ENCODE data around the gene FTSJ1. TPM values are rescaled to one million over a fixed set of nuclear protein-coding genes. Genes with fewer than 3 reads are reported as not detected.

Gene FTSJ1
- total and polyA plus RNA-seq, 2 experiments from 2014 or later = 42.8 to 76.3 TPM

- TF ChIP-seq, protein P1, sequence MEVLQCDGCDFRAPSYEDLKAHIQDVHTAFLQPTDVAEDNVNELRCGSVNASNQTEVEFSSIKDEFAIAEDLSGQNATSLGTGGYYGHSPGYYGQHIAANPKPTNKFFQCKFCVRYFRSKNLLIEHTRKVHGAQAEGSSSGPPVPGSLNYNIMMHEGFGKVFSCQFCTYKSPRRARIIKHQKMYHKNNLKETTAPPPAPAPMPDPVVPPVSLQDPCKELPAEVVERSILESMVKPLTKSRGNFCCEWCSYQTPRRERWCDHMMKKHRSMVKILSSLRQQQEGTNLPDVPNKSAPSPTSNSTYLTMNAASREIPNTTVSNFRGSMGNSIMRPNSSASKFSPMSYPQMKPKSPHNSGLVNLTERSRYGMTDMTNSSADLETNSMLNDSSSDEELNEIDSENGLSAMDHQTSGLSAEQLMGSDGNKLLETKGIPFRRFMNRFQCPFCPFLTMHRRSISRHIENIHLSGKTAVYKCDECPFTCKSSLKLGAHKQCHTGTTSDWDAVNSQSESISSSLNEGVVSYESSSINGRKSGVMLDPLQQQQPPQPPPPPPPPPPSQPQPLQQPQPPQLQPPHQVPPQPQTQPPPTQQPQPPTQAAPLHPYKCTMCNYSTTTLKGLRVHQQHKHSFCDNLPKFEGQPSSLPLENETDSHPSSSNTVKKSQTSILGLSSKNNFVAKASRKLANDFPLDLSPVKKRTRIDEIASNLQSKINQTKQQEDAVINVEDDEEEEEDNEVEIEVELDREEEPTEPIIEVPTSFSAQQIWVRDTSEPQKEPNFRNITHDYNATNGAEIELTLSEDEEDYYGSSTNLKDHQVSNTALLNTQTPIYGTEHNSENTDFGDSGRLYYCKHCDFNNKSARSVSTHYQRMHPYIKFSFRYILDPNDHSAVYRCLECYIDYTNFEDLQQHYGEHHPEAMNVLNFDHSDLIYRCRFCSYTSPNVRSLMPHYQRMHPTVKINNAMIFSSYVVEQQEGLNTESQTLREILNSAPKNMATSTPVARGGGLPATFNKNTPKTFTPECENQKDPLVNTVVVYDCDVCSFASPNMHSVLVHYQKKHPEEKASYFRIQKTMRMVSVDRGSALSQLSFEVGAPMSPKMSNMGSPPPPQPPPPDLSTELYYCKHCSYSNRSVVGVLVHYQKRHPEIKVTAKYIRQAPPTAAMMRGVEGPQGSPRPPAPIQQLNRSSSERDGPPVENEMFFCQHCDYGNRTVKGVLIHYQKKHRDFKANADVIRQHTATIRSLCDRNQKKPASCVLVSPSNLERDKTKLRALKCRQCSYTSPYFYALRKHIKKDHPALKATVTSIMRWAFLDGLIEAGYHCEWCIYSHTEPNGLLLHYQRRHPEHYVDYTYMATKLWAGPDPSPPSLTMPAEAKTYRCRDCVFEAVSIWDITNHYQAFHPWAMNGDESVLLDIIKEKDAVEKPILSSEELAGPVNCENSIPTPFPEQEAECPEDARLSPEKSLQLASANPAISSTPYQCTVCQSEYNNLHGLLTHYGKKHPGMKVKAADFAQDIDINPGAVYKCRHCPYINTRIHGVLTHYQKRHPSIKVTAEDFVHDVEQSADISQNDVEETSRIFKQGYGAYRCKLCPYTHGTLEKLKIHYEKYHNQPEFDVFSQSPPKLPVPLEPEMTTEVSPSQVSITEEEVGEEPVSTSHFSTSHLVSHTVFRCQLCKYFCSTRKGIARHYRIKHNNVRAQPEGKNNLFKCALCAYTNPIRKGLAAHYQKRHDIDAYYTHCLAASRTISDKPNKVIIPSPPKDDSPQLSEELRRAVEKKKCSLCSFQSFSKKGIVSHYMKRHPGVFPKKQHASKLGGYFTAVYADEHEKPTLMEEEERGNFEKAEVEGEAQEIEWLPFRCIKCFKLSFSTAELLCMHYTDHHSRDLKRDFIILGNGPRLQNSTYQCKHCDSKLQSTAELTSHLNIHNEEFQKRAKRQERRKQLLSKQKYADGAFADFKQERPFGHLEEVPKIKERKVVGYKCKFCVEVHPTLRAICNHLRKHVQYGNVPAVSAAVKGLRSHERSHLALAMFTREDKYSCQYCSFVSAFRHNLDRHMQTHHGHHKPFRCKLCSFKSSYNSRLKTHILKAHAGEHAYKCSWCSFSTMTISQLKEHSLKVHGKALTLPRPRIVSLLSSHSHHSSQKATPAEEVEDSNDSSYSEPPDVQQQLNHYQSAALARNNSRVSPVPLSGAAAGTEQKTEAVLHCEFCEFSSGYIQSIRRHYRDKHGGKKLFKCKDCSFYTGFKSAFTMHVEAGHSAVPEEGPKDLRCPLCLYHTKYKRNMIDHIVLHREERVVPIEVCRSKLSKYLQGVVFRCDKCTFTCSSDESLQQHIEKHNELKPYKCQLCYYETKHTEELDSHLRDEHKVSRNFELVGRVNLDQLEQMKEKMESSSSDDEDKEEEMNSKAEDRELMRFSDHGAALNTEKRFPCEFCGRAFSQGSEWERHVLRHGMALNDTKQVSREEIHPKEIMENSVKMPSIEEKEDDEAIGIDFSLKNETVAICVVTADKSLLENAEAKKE (CRISPR knock-in tag; IDR thresholded peaks at IDR 0.05) = no peak
- no peak for TF ChIP-seq CREB1 (CRISPR knock-in tag; IDR thresholded peaks at IDR 0.05; ENCODE audit: low read depth)
- TF ChIP-seq, protein P2, sequence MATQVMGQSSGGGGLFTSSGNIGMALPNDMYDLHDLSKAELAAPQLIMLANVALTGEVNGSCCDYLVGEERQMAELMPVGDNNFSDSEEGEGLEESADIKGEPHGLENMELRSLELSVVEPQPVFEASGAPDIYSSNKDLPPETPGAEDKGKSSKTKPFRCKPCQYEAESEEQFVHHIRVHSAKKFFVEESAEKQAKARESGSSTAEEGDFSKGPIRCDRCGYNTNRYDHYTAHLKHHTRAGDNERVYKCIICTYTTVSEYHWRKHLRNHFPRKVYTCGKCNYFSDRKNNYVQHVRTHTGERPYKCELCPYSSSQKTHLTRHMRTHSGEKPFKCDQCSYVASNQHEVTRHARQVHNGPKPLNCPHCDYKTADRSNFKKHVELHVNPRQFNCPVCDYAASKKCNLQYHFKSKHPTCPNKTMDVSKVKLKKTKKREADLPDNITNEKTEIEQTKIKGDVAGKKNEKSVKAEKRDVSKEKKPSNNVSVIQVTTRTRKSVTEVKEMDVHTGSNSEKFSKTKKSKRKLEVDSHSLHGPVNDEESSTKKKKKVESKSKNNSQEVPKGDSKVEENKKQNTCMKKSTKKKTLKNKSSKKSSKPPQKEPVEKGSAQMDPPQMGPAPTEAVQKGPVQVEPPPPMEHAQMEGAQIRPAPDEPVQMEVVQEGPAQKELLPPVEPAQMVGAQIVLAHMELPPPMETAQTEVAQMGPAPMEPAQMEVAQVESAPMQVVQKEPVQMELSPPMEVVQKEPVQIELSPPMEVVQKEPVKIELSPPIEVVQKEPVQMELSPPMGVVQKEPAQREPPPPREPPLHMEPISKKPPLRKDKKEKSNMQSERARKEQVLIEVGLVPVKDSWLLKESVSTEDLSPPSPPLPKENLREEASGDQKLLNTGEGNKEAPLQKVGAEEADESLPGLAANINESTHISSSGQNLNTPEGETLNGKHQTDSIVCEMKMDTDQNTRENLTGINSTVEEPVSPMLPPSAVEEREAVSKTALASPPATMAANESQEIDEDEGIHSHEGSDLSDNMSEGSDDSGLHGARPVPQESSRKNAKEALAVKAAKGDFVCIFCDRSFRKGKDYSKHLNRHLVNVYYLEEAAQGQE (IDR thresholded peaks at IDR 0.05; ENCODE audit: unreplicated experiment) = no peak
- TF ChIP-seq ZNF114 (CRISPR knock-in tag; IDR thresholded peaks at IDR 0.05) = no peak
- no peak for TF ChIP-seq JUNB (IDR thresholded peaks at IDR 0.05; ENCODE audit: unreplicated experiment)
- TF ChIP-seq EZH2 (IDR thresholded peaks at IDR 0.05; ENCODE audit: low read depth, unreplicated experiment) = no peak
Observed at GRCh38 chrX:48451708-48452107, 24.3 kb upstream of the FTSJ1 start (continued).
